ENCODE results near the gene LRP5.

Gene LRP5

GRCh38 chr11:68300076-68300830 lies 12.1 kb upstream of the LRP5 start:
- Histone ChIP-seq H3K27ac (no peak overlapping the region), H3K9ac (no peak overlapping the region), H4K20me1 (no peaks in the 10 kb centered on the region; a peak in 1 of 22 replicates), H3K4me2 (no peak overlapping the region), H3K4me1 (peaks cover 44 to 66% (median 59%) of the 10 kb centered on the region in 10 experiments), H3K27me3 (no peaks in the 10 kb centered on the region), H3K4me3 (no peak overlapping the region), H3K36me3 (peaks cover 0 to 6% (median 0%) of the 10 kb centered on the region in 11 experiments; a peak in 3 of 22 replicates), H3K9me3 (replicated peaks in 1 of 11) (peaks cover 8 to 18% (median 14%) of the 10 kb centered on the region in 11 experiments)
- no peak for TF ChIP-seq Cebpa-rat (IDR thresholded peaks at IDR 0.05)

GRCh38 chr11:68302256-68302655 lies 10.1 kb upstream of the LRP5 start:
- H3K4me3 ChIP-seq, result no peak overlapping the region
- TF ChIP-seq Cebpa-rat (IDR thresholded peaks at IDR 0.05), result no peak
- H3K9me3 ChIP-seq (replicated peaks in 1 of 11), result peaks cover 8 to 18% (median 14%) of the 10 kb centered on the region in 11 experiments
- peak overlapping the region in 7 of 11 experiments; percentile 4 to 53 (median 32); a peak in 9 of 22 replicates for H3K9ac ChIP-seq
- H3K36me3 ChIP-seq, result peaks cover 0 to 6% (median 0%) of the 10 kb centered on the region in 11 experiments; a peak in 3 of 22 replicates
- peaks cover 36 to 70% (median 65%) of the 10 kb centered on the region in 10 experiments for H3K4me1 ChIP-seq
- H3K27me3 ChIP-seq, result no peaks in the 10 kb centered on the region
- H3K27ac ChIP-seq, result peak overlapping the region in 9 of 11 experiments; percentile 30 to 76 (median 63); a peak in 17 of 22 replicates
- peak overlapping the region; percentile 56 to 90 (median 77) for H3K4me2 ChIP-seq
- H4K20me1 ChIP-seq, result no peaks in the 10 kb centered on the region; a peak in 1 of 22 replicates

GRCh38 chr11:68302670-68303069 lies 9.7 kb upstream of the LRP5 start:
- Histone ChIP-seq H3K4me2 (peak overlapping the region; percentile 56 to 90 (median 77)), H3K27ac (peak overlapping the region in 9 of 11 experiments; percentile 30 to 76 (median 63); a peak in 17 of 22 replicates), H3K9ac (peak overlapping the region in 8 of 11 experiments; percentile 4 to 53 (median 31); a peak in 13 of 22 replicates), H3K27me3 (no peaks in the 10 kb centered on the region), H3K4me3 (no peak overlapping the region), H3K4me1 (peaks cover 32 to 71% (median 66%) of the 10 kb centered on the region in 10 experiments), H3K9me3 (replicated peaks in 1 of 11) (peaks cover 8 to 18% (median 14%) of the 10 kb centered on the region in 11 experiments), H3K36me3 (peaks cover 0 to 6% (median 0%) of the 10 kb centered on the region in 11 experiments; a peak in 3 of 22 replicates), H4K20me1 (no peaks in the 10 kb centered on the region; a peak in 1 of 22 replicates)
- no peak for TF ChIP-seq Cebpa-rat (IDR thresholded peaks at IDR 0.05)

GRCh38 chr11:68303083-68303482 lies 9.3 kb upstream of the LRP5 start:
- peak overlapping the region in 8 of 11 experiments; percentile 4 to 53 (median 31); a peak in 11 of 22 replicates for H3K9ac ChIP-seq
- peaks cover 8 to 18% (median 14%) of the 10 kb centered on the region in 11 experiments for H3K9me3 ChIP-seq (replicated peaks in 1 of 11)
- no peak for TF ChIP-seq Cebpa-rat (IDR thresholded peaks at IDR 0.05)
- peaks cover 33 to 72% (median 67%) of the 10 kb centered on the region in 10 experiments for H3K4me1 ChIP-seq
- peaks cover 0 to 6% (median 0%) of the 10 kb centered on the region in 11 experiments; a peak in 3 of 22 replicates for H3K36me3 ChIP-seq
- no peak overlapping the region for H3K4me3 ChIP-seq
- peak overlapping the region in 9 of 11 experiments; percentile 36 to 76 (median 63); a peak in 17 of 22 replicates for H3K27ac ChIP-seq
- no peaks in the 10 kb centered on the region; a peak in 1 of 22 replicates for H4K20me1 ChIP-seq
- H3K27me3 ChIP-seq, result no peaks in the 10 kb centered on the region
- H3K4me2 ChIP-seq, result peak overlapping the region; percentile 56 to 90 (median 77)

- Histone ChIP-seq H4K20me1 (no peaks in the 10 kb centered on the region; a peak in 1 of 22 replicates), H3K9me3 (replicated peaks in 1 of 11) (peaks cover 8 to 18% (median 14%) of the 10 kb centered on the region in 11 experiments), H3K27me3 (no peaks in the 10 kb centered on the region), H3K27ac (peak overlapping the region in 7 of 11 experiments; percentile 50 to 76 (median 63); a peak in 11 of 22 replicates), H3K36me3 (peaks cover 0 to 6% (median 0%) of the 10 kb centered on the region in 11 experiments; a peak in 3 of 22 replicates), H3K4me2 (peak overlapping the region in 9 of 11 experiments; percentile 68 to 99 (median 77); a peak in 16 of 22 replicates), H3K9ac (no peak overlapping the region), H3K4me3 (peak overlapping the region in 4 of 10 experiments; percentile 6 to 32 (median 18); a peak in 3 of 20 replicates), H3K4me1 (peaks cover 28 to 73% (median 67%) of the 10 kb centered on the region in 10 experiments)
- no peak for TF ChIP-seq Cebpa-rat (IDR thresholded peaks at IDR 0.05)
Observed at GRCh38 chr11:68303982-68304780, 8.2 kb upstream of the LRP5 start.

GRCh38 chr11:68306636-68307035 lies 5.8 kb upstream of the LRP5 start:
- peaks cover 30 to 97% (median 91%) of the 10 kb centered on the region in 10 experiments for H3K4me1 ChIP-seq
- peak overlapping the region in 6 of 11 experiments; percentile 9 to 81 (median 44); a peak in 8 of 22 replicates for H3K9ac ChIP-seq
- H3K9me3 ChIP-seq (replicated peaks in 1 of 11), result peaks cover 8 to 18% (median 14%) of the 10 kb centered on the region in 11 experiments
- peak overlapping the region in 9 of 11 experiments; percentile 12 to 99 (median 80); a peak in 16 of 22 replicates for H3K4me2 ChIP-seq
- peak overlapping the region in 7 of 11 experiments; percentile 8 to 93 (median 83); a peak in 11 of 22 replicates for H3K27ac ChIP-seq
- H4K20me1 ChIP-seq, result no peaks in the 10 kb centered on the region; a peak in 1 of 22 replicates
- no peak overlapping the region for H3K4me3 ChIP-seq
- no peak for TF ChIP-seq Cebpa-rat (IDR thresholded peaks at IDR 0.05)
- peaks cover 0 to 6% (median 0%) of the 10 kb centered on the region in 11 experiments; a peak in 3 of 22 replicates for H3K36me3 ChIP-seq
- H3K27me3 ChIP-seq, result peaks cover 0 to 4% (median 0%) of the 10 kb centered on the region in 11 experiments; a peak in 3 of 22 replicates

- peaks cover 25 to 91% (median 85%) of the 10 kb centered on the region in 10 experiments for H3K4me1 ChIP-seq
Observed at GRCh38 chr11:68308068-68308467, 4.3 kb upstream of the LRP5 start.

More at GRCh38 chr11:68308068-68308467, 4.3 kb upstream of the LRP5 start:
- peak overlapping the region in 4 of 10 experiments; percentile 3 to 27 (median 12); a peak in 4 of 20 replicates for H3K4me3 ChIP-seq
- peak overlapping the region; percentile 40 to 99 (median 79) for H3K4me2 ChIP-seq
- peaks cover 8 to 18% (median 14%) of the 10 kb centered on the region in 11 experiments for H3K9me3 ChIP-seq (replicated peaks in 1 of 11)
- peaks cover 0 to 9% (median 0%) of the 10 kb centered on the region in 11 experiments; a peak in 4 of 22 replicates for H3K27me3 ChIP-seq
- H3K9ac ChIP-seq, result peak overlapping the region; percentile 57 to 81 (median 77); a peak in 21 of 22 replicates
- H3K27ac ChIP-seq, result peak overlapping the region; percentile 34 to 93 (median 83); a peak in 21 of 22 replicates
- no peaks in the 10 kb centered on the region for H4K20me1 ChIP-seq
- TF ChIP-seq Cebpa-rat (IDR thresholded peaks at IDR 0.05), result peak in 1 of 11 experiments; percentile 54; a peak in 1 of 22 replicates
- peaks cover 0 to 6% (median 0%) of the 10 kb centered on the region in 11 experiments; a peak in 3 of 22 replicates for H3K36me3 ChIP-seq

Measured in BLaER1 treated with 17β-estradiol and CSF1 and Interleukin-3, amounts not matched to agents 10 nM and 100 nM (cell line).